ENCODE measurements around the gene DCDC2C. TPM values are rescaled to one million over a fixed set of nuclear protein-coding genes. Genes with fewer than 3 reads are reported as not detected.

DCDC2C gene
- total RNA-seq, 1 experiment from 2014 or later = not detected

DNA sequence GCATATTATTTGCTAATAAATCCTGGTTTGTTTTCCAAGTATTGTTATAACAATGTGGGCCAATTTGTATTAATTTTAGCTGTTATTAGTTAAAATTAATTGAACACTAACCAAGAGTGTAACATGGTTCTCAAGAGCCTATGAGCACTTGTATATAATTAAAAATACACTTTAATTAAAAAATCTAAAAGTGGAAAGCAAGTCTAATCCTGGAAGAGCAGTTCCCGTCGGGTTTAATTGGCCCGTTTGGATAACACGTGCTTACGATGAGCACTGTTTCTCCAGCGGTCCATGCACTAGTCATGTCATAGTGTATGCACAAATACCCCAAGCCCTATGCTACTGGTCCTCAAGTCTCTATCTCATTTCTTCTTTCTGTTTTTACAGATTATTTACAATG lies 49.0 kb downstream of the DCDC2C start:
- H3K36me3 ChIP-seq (ENCODE audit: control insufficient read depth, insufficient read depth, low read length) = no peaks in the 10 kb centered on the region
- CTCF ChIA-PET = no interaction called here
- POLR2A ChIA-PET = no interaction called here
- no peak for ATAC-seq
- H3K4me3 ChIP-seq (ENCODE audit: low read depth in 2 of 2, low read length in 2 of 2) = no peak overlapping the region
- no TSS peak for BruUV-seq (replicated peaks)
- peaks cover 6% of the 10 kb centered on the region for H3K27me3 ChIP-seq (ENCODE audit: control insufficient read depth, insufficient read depth, low read length)
- H3K27ac ChIP-seq (ENCODE audit: low read length) = no peak overlapping the region
- DNase-seq (ENCODE audit: low read depth, low spot score) = no peak
- no peaks in the 10 kb centered on the region for H3K4me1 ChIP-seq (ENCODE audit: control insufficient read depth, insufficient read depth, low read length)
- H3K9me3 ChIP-seq (ENCODE audit: control insufficient read depth, insufficient read depth, low read depth, low read length) = no peaks in the 10 kb centered on the region
- TF ChIP-seq, protein P1, sequence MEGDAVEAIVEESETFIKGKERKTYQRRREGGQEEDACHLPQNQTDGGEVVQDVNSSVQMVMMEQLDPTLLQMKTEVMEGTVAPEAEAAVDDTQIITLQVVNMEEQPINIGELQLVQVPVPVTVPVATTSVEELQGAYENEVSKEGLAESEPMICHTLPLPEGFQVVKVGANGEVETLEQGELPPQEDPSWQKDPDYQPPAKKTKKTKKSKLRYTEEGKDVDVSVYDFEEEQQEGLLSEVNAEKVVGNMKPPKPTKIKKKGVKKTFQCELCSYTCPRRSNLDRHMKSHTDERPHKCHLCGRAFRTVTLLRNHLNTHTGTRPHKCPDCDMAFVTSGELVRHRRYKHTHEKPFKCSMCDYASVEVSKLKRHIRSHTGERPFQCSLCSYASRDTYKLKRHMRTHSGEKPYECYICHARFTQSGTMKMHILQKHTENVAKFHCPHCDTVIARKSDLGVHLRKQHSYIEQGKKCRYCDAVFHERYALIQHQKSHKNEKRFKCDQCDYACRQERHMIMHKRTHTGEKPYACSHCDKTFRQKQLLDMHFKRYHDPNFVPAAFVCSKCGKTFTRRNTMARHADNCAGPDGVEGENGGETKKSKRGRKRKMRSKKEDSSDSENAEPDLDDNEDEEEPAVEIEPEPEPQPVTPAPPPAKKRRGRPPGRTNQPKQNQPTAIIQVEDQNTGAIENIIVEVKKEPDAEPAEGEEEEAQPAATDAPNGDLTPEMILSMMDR (IDR thresholded peaks at IDR 0.05) = no peak
- no peak for TF ChIP-seq TCF7L2 (IDR thresholded peaks at IDR 0.05; ENCODE audit: low read depth, low read length)
- no peak for TF ChIP-seq SIN3A (IDR thresholded peaks at IDR 0.05; ENCODE audit: borderline replicate concordance, insufficient read depth, low read depth, low read length)
- TF ChIP-seq, protein P2, sequence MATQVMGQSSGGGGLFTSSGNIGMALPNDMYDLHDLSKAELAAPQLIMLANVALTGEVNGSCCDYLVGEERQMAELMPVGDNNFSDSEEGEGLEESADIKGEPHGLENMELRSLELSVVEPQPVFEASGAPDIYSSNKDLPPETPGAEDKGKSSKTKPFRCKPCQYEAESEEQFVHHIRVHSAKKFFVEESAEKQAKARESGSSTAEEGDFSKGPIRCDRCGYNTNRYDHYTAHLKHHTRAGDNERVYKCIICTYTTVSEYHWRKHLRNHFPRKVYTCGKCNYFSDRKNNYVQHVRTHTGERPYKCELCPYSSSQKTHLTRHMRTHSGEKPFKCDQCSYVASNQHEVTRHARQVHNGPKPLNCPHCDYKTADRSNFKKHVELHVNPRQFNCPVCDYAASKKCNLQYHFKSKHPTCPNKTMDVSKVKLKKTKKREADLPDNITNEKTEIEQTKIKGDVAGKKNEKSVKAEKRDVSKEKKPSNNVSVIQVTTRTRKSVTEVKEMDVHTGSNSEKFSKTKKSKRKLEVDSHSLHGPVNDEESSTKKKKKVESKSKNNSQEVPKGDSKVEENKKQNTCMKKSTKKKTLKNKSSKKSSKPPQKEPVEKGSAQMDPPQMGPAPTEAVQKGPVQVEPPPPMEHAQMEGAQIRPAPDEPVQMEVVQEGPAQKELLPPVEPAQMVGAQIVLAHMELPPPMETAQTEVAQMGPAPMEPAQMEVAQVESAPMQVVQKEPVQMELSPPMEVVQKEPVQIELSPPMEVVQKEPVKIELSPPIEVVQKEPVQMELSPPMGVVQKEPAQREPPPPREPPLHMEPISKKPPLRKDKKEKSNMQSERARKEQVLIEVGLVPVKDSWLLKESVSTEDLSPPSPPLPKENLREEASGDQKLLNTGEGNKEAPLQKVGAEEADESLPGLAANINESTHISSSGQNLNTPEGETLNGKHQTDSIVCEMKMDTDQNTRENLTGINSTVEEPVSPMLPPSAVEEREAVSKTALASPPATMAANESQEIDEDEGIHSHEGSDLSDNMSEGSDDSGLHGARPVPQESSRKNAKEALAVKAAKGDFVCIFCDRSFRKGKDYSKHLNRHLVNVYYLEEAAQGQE (IDR thresholded peaks at IDR 0.05; ENCODE audit: insufficient read depth in 1 of 2, low read depth in 2 of 2, low read length in 1 of 2) = no peak
- intact Hi-C loops (cut with micrococcal nuclease; ENCODE audit: unreplicated experiment) (no loop called here), in situ Hi-C loops (cut with HindIII; ENCODE audit: low pct_unique_long_range_greater_than_20kb, low sequenced_read_pairs) (no loop called here)

DNA sequence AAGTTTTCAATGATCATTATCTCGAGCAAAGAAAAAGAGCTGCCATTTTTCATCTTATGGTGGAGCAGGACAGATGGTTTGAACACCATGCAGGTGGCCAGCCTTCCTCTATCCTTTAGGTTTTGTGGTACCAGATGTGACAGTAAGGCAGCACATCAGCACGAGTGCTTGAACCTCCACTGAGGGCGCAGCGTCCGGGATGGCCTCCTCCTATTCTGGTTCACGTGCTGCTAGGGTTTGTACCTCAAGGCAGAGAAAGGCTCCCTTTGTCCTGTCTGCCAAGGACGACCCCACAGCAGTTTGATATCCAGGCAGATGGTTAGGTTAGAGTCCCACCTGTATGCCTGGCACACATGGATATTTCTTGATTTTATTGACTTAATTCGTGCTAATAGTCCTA lies 50.2 kb downstream of the DCDC2C start:
- ATAC-seq (no peak), DNase-seq (ENCODE audit: low read depth, low spot score) (no peak)
- no peaks in the 10 kb centered on the region for H3K9me3 ChIP-seq (ENCODE audit: control insufficient read depth, insufficient read depth, low read depth, low read length)
- TF ChIP-seq, protein P2 (IDR thresholded peaks at IDR 0.05; ENCODE audit: insufficient read depth in 1 of 2, low read depth in 2 of 2, low read length in 1 of 2) = no peak
- TF ChIP-seq POLR2AphosphoS5 (IDR thresholded peaks at IDR 0.05; ENCODE audit: low read depth, low read length) = no peak
- TF ChIP-seq SIN3A (IDR thresholded peaks at IDR 0.05; ENCODE audit: borderline replicate concordance, insufficient read depth, low read depth, low read length) = no peak
- no peak for TF ChIP-seq TCF7L2 (IDR thresholded peaks at IDR 0.05; ENCODE audit: low read depth, low read length)
- TF ChIP-seq, protein P1 (IDR thresholded peaks at IDR 0.05) = no peak
- no peak overlapping the region for H3K4me3 ChIP-seq (ENCODE audit: low read depth in 2 of 2, low read length in 2 of 2)
- ChIA-PET POLR2A (no interaction called here), CTCF (no interaction called here)
- no peak overlapping the region for H3K27ac ChIP-seq (ENCODE audit: low read length)
- H3K36me3 ChIP-seq (ENCODE audit: control insufficient read depth, insufficient read depth, low read length) = no peaks in the 10 kb centered on the region
- peaks cover 6% of the 10 kb centered on the region for H3K27me3 ChIP-seq (ENCODE audit: control insufficient read depth, insufficient read depth, low read length)
- no TSS peak for BruUV-seq (replicated peaks)
- no peaks in the 10 kb centered on the region for H3K4me1 ChIP-seq (ENCODE audit: control insufficient read depth, insufficient read depth, low read length)
- intact Hi-C loops (cut with micrococcal nuclease; ENCODE audit: unreplicated experiment) = no loop called here
- in situ Hi-C loops (cut with HindIII; ENCODE audit: low pct_unique_long_range_greater_than_20kb, low sequenced_read_pairs) = no loop called here

All from Panc1 (cell line).